Esophagus squamous epithelium (tissue), 5 donors: ENCODE data around the gene GBF1. TPM values are rescaled to one million over a fixed set of nuclear protein-coding genes. Genes with fewer than 3 reads are reported as not detected.

Experiments
- DNase-seq: peaks from one replicate; lab custom pipeline; 2025; lab: John Stamatoyannopoulos, UW
- H3K27ac ChIP-seq, 4 donors: fragments of 200-600 bp; sonication (generic); one replicate each; pipeline ENCODE4 v1.5.1; 2016 to 2019; ENCODE audit warnings: mild to moderate bottlenecking in 1 of 4
- H3K27me3 ChIP-seq, 4 donors: fragments of 200-600 bp; sonication (generic); 1 replicate in 3 of 4; 2 replicates in 1 of 4; pipeline versions ENCODE4 v1.5.1 to v1.6.0; 2017 to 2021; ENCODE audit warnings: antibody characterized with exemption in 1 of 4
- H3K36me3 ChIP-seq, 3 donors: fragments of 200-600 bp; sonication (generic); one replicate each; pipeline ENCODE4 v1.5.1; 2016 to 2019
- H3K4me1 ChIP-seq, 3 donors: fragments of 200-600 bp; sonication (generic); one replicate each; pipeline ENCODE4 v1.5.1; 2017 to 2019
- H3K4me3 ChIP-seq, 4 donors: fragments of 200-600 bp; sonication (generic); 1 replicate in 3 of 4; 2 replicates in 1 of 4; pipeline ENCODE4 v1.5.1; 2016 to 2019; ENCODE audit warnings: mild to moderate bottlenecking in 2 of 4, moderate library complexity in 1 of 4
- H3K9me3 ChIP-seq, 3 donors: fragments of 200-600 bp; sonication (generic); one replicate each; pipeline ENCODE4 v1.5.1; 2016 to 2019
- CTCF ChIP-seq, 6 experiments: fragments of 450-650 bp in 4 of 6; fragments of 200-600 bp in 2 of 6; sonication (generic) in 2 of 6; IDR thresholded peaks; one replicate each; pipeline ENCODE4 v1.5.1; 2016 to 2019; ENCODE audit warnings: antibody characterized with exemption in 6 of 6, mild to moderate bottlenecking in 4 of 6, moderate library complexity in 4 of 6
- POLR2A ChIP-seq, 4 donors: fragments of 450-650 bp; IDR thresholded peaks; one replicate each; pipeline ENCODE4 v1.6.1; 2017; ENCODE audit warnings: antibody characterized with exemption in 4 of 4, mild to moderate bottlenecking in 4 of 4, moderate library complexity in 3 of 4
- WGBS, 2 donors: methylation state at CpG; one replicate each; pipeline ENCODE4 v1.1.5; 2018; 5-methylcytosine and 5-hydroxymethylcytosine counted together
- intact Hi-C: fragments of 100-400 bp; cut with DNase I; formaldehyde crosslinking; loops from one replicate; pipeline ENCODE4 v1.15.0; 2022
- total RNA-seq, 4 donors: library from RNA; depleted of rRNA; stranded (reverse); fragments of >200 nt; gene quantifications; one replicate each; pipeline ENCODE4 v1.1.0, GENCODE V29; 2016
- donor health status: DM: yes; HTN: yes; CAD: no.

Gene GBF1
- total RNA-seq, 4 donors from 2014 or later = 22.5 to 39.0 (median 28.6) TPM

- H3K4me3 ChIP-seq = peak within 1 kb of the TSS; percentile 34 to 68 (median 56)
- H3K27ac ChIP-seq = peak within 1 kb of the TSS in 1 of 4 donors; percentile 29
- WGBS, 2 donors = 1 to 3% methylated on average over 20 to 27 of the region's 57 CpGs
- TF ChIP-seq POLR2A (IDR thresholded peaks at IDR 0.05) (no peak), CTCF (IDR thresholded peaks at IDR 0.05) (no peak)
- intact Hi-C loops = no loop called here
- peaks cover 0 to 47% (median 0%) of the 10 kb centered on the region in 4 donors for H3K27me3 ChIP-seq
- H3K4me1 ChIP-seq = peaks cover 20 to 44% (median 21%) of the 10 kb centered on the region in 3 donors
- no peaks in the 10 kb centered on the region for H3K36me3 ChIP-seq
- peak; percentile 33 for DNase-seq
- no peaks in the 10 kb centered on the region for H3K9me3 ChIP-seq
Observed at GRCh38 chr10:102241444-102242117, 3.8 kb upstream of the GBF1 start, which contains the start of gene PITX3. Gene PITX3, minus strand, starts transcription at chr10:102241512. Its CDS starts 9,432 bp downstream, at chr10:102232080.

- peak overlapping the region; percentile 34 to 68 (median 56) for H3K4me3 ChIP-seq
- H3K36me3 ChIP-seq = no peaks in the 10 kb centered on the region
- H3K27me3 ChIP-seq = peaks cover 0 to 41% (median 0%) of the 10 kb centered on the region in 4 donors
- no peak for DNase-seq
- TF ChIP-seq CTCF (IDR thresholded peaks at IDR 0.05) (no peak), POLR2A (IDR thresholded peaks at IDR 0.05) (no peak)
- intact Hi-C loops = no loop called here
- WGBS, 2 donors = 20 to 23% methylated on average over 7 of the region's 7 CpGs
- H3K9me3 ChIP-seq = no peaks in the 10 kb centered on the region
- peaks cover 24 to 50% (median 27%) of the 10 kb centered on the region in 3 donors for H3K4me1 ChIP-seq
- peak overlapping the region in 1 of 4 donors; percentile 29 for H3K27ac ChIP-seq
Observed at GRCh38 chr10:102242118-102242485, 3.2 kb upstream of the GBF1 start.

GRCh38 chr10:102243309-102243708 lies 2.0 kb upstream of the GBF1 start:
- Histone ChIP-seq H3K36me3 (peaks cover 0 to under 1% (median 0%) of the 10 kb centered on the region in 3 donors), H3K27me3 (peaks cover 0 to 29% (median 0%) of the 10 kb centered on the region in 4 donors), H3K4me3 (no peak overlapping the region), H3K9me3 (no peaks in the 10 kb centered on the region), H3K4me1 (peaks cover 24 to 62% (median 37%) of the 10 kb centered on the region in 3 donors), H3K27ac (no peak overlapping the region)
- DNase-seq = no peak
- WGBS, 2 donors = 44 to 45% methylated on average over 2 of the region's 2 CpGs
- intact Hi-C loops = no loop called here
- TF ChIP-seq CTCF (IDR thresholded peaks at IDR 0.05) = no peak
- no peak for TF ChIP-seq POLR2A (IDR thresholded peaks at IDR 0.05)

- H3K4me1 ChIP-seq = peaks cover 20 to 80% (median 32%) of the 10 kb centered on the region in 3 donors
- H3K4me3 ChIP-seq = peak overlapping the region; percentile 70 to 95 (median 86)
- peaks cover 0 to 6% (median 5%) of the 10 kb centered on the region in 3 donors for H3K36me3 ChIP-seq
- DNase-seq = no peak
- H3K27me3 ChIP-seq = peaks cover 0 to 5% (median 0%) of the 10 kb centered on the region in 4 donors
- TF ChIP-seq CTCF (IDR thresholded peaks at IDR 0.05) = no peak
- TF ChIP-seq POLR2A (IDR thresholded peaks at IDR 0.05) = no peak
- intact Hi-C loops = no loop called here
- peak overlapping the region; percentile 85 to 92 (median 91) for H3K27ac ChIP-seq
- 0 to 5% methylated on average over 4 of the region's 4 CpGs for WGBS, 2 donors
- no peaks in the 10 kb centered on the region for H3K9me3 ChIP-seq
Observed at GRCh38 chr10:102245932-102246251, 560 bp downstream of the GBF1 start.

- Histone ChIP-seq H3K36me3 (peaks cover 0 to 8% (median 5%) of the 10 kb centered on the region in 3 donors), H3K4me1 (peaks cover 19 to 76% (median 28%) of the 10 kb centered on the region in 3 donors), H3K27me3 (peaks cover 0 to 1% (median 0%) of the 10 kb centered on the region in 4 donors), H3K27ac (peak overlapping the region; percentile 85 to 92 (median 91)), H3K9me3 (no peaks in the 10 kb centered on the region), H3K4me3 (peak overlapping the region; percentile 70 to 95 (median 86))
- TF ChIP-seq POLR2A (IDR thresholded peaks at IDR 0.05) (no peak), CTCF (IDR thresholded peaks at IDR 0.05) (no peak)
- intact Hi-C loops = no loop called here
- no peak for DNase-seq
- WGBS, 2 donors = 20 to 24% methylated on average over 3 of the region's 3 CpGs
Observed at GRCh38 chr10:102246261-102246660, 929 bp downstream of the GBF1 start.
